C4-2B (cell line): ENCODE measurements around the gene DCLK3.

Experiments used
- ZFX ChIP-seq: fragments of 450-650 bp; IDR thresholded peaks from 2 replicates; pipeline ENCODE4 v1.6.1; 2017
- TF ChIP-seq, protein P1 (sequence below): fragments of 450-650 bp; conservative IDR thresholded peaks from 2 replicates; pipeline ENCODE4 v1.5.1; 2017; ENCODE audit warnings: mild to moderate bottlenecking

DNA sequence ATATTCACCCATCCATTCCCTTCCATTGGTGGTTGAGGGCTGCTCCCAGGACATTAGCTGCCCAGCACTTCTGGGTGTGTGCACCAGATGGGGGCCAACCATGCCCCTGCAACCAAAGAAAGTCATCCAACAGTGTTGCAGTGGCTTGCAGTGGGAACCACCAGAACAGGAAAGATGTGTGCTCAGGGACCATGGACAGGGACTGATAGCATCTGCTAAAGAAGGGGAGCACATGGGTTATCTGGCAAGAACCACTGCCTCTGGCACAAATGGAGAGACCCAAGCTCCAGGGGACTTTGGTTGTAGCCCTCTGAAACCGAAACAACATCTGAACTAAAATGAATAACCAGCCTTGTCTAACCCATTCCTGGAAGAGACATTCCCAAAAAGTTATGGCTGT lies 8.1 kb downstream of the DCLK3 start:
- TF ChIP-seq, protein P1, sequence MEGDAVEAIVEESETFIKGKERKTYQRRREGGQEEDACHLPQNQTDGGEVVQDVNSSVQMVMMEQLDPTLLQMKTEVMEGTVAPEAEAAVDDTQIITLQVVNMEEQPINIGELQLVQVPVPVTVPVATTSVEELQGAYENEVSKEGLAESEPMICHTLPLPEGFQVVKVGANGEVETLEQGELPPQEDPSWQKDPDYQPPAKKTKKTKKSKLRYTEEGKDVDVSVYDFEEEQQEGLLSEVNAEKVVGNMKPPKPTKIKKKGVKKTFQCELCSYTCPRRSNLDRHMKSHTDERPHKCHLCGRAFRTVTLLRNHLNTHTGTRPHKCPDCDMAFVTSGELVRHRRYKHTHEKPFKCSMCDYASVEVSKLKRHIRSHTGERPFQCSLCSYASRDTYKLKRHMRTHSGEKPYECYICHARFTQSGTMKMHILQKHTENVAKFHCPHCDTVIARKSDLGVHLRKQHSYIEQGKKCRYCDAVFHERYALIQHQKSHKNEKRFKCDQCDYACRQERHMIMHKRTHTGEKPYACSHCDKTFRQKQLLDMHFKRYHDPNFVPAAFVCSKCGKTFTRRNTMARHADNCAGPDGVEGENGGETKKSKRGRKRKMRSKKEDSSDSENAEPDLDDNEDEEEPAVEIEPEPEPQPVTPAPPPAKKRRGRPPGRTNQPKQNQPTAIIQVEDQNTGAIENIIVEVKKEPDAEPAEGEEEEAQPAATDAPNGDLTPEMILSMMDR = no peak
- no peak for TF ChIP-seq ZFX
